Activated CD8-positive, alpha-beta memory T cell treated with anti-CD3 and anti-CD28 coated beads, Interleukin-2, amount 10 ng/mL, durations not matched to agents 7 days and 5 days (primary cell): Measurements from ENCODE around the gene TOM1L2. TPM values are rescaled to one million over a fixed set of nuclear protein-coding genes. Genes with fewer than 3 reads are reported as not detected.
A peak's percentile ranks its signal among the peaks of the same experiment; 100 is the strongest.
"Not testable (repeated sequence)": the region's sequence is repeated elsewhere in the genome, so short reads cannot be mapped to it uniquely, and the experiment has no call there.

Experiments used
- ATAC-seq: fragments of 150-1000 bp; cut with Tn5 transposase; one replicate; pipeline ENCODE4 v1.10.0; 2021; ENCODE audit warnings: moderate library complexity
- CTCF ChIA-PET: fragments of 350-600 bp; sonication (Branson Sonifier 250); formaldehyde crosslinking; loops from one replicate; lab custom pipeline; 2021; ENCODE audit warnings: antibody characterized with exemption; lab: Charles Lee
- DNase-seq: peaks from one replicate; pipeline ENCODE4 v3.0.0-alpha.2; 2020
- H3K27ac Mint-ChIP-seq: one replicate; pipeline ENCODE4 v1.8.0; 2021; ENCODE audit warnings: mild to moderate bottlenecking, mixed read lengths
- H3K27me3 Mint-ChIP-seq: one replicate; pipeline ENCODE4 v1.8.0; 2021; ENCODE audit warnings: mixed read lengths
- H3K36me3 Mint-ChIP-seq: one replicate; pipeline ENCODE4 v1.8.0; 2021; ENCODE audit warnings: mild to moderate bottlenecking, mixed read lengths
- H3K4me1 Mint-ChIP-seq: one replicate; pipeline ENCODE4 v1.8.0; 2021; ENCODE audit warnings: mixed read lengths
- H3K4me3 Mint-ChIP-seq: one replicate; pipeline ENCODE4 v1.8.0; 2021; ENCODE audit warnings: mild to moderate bottlenecking, moderate library complexity, mixed read lengths
- H3K9me3 Mint-ChIP-seq: one replicate; pipeline ENCODE4 v1.8.0; 2022; ENCODE audit warnings: low read depth, mixed read lengths
- total RNA-seq, 2 experiments: library from RNA; stranded (reverse); gene quantifications; one replicate each; pipeline ENCODE4 v1.2.3, GENCODE V29; 2021

Gene TOM1L2
- total RNA-seq, 2 experiments from 2014 or later: 19.8 to 33.0 TPM

DNA sequence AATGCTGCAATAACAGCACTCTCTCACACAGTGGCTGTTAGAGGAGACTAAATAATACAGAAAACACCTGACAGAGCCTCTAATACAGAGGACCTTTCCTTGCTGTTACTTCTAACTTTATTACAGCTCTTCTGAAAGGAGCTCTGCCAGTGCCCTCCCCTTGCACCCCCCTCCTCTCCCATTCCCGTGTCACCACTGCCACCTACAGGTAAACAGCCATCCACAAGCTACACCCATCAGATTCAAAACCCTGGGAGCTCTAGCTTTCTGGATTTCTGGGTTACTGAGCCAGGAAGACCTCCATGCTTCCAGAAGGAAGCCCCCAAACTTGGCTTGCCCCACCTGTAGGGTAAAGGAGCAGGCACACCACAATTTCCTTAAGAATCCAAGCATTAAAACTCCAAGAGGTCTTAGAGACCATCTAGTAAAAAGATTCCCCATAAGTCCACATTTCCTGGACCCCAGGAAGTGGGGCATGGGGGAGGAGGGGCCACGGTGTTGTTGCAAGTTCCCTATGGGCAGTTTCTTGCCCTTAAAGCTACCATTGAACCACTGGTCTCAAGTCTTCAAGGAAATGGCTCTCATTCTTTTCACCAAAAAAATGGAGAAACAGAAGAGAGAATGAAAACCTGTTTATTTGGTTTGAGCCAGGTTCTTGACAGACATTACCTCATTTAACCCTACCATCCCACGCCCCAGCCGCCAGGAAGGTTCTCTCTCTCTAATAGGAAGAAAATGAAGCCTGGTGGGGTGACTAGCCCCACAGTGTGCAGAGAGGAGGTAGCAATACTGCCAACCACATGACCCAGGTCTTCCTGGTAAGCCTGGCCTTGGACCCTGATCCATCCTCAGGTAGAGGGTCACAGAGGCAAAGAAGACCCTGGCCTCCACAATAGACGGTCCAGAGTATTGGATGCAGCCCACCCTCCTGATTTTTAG lies 52.8 kb downstream of the TOM1L2 start:
- H3K4me1 Mint-ChIP-seq: peaks cover 14% of the 10 kb centered on the region
- DNase-seq: peak; percentile 77
- no peak overlapping the region for H3K27ac Mint-ChIP-seq
- H3K9me3 Mint-ChIP-seq: no peaks in the 10 kb centered on the region
- H3K36me3 Mint-ChIP-seq: peaks cover 2% of the 10 kb centered on the region
- H3K4me3 Mint-ChIP-seq: no peak overlapping the region
- H3K27me3 Mint-ChIP-seq: no peaks in the 10 kb centered on the region
- ATAC-seq: peak; percentile 81
- CTCF ChIA-PET: interaction anchor here (0.6 to 1.8 kb wide), 49 partner anchors 8 to 424 kb away, joined by 3 to 12 read pairs (median 4); partner anchors contain the start of genes RAI1 and RASD1

DNA sequence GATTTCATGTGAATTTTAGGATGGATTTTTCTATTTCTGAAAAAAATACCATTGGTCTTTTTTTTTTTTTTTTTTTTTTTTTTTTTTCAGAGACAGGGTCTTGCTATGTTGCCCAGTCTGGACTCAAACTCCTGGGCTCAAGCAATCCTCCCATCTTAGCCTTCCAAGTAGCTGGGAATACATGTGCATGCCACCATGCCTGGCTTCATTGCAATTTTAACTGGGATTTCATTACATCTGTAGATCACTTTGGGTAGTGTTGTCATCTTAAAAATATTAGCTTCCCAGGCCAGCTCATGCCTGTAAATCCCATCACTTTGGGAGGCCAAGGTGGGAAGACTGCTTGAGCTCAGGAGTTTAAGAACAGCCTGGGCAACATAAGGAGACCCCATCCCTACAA lies 54.8 kb downstream of the TOM1L2 start:
- DNase-seq (no peak), ATAC-seq (no peak)
- CTCF ChIA-PET: no interaction called here
- no peaks in the 10 kb centered on the region for H3K27me3 Mint-ChIP-seq
- H3K27ac Mint-ChIP-seq: no peak overlapping the region
- peaks cover 2% of the 10 kb centered on the region for H3K36me3 Mint-ChIP-seq
- H3K9me3 Mint-ChIP-seq: no peaks in the 10 kb centered on the region
- H3K4me3 Mint-ChIP-seq: no peak overlapping the region
- peaks cover 22% of the 10 kb centered on the region for H3K4me1 Mint-ChIP-seq

DNA sequence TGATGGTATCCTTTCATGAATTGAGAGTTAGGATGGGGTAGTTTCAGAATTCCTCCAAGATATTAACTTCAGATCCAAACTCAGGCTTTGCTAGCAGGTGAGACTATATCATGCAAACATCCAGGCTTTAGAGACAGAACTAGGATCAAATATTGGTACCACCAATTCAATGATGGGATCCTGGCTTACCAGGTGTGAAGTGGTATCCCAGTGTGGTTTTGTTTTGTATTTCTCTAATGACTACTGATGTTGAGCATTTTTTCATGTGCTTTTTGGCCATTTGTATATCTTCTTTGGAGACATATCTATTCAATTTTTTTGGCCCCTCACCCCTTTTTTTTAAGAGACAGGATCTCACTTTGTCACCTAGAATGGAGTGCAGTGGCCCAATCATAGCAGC lies 57.0 kb downstream of the TOM1L2 start:
- Mint-ChIP-seq H3K4me1 (peaks cover 17% of the 10 kb centered on the region), H3K9me3 (no peaks in the 10 kb centered on the region), H3K27me3 (no peaks in the 10 kb centered on the region), H3K36me3 (no peaks in the 10 kb centered on the region), H3K27ac (no peak overlapping the region), H3K4me3 (no peak overlapping the region)
- ATAC-seq (no peak), DNase-seq (no peak)
- CTCF ChIA-PET: interaction anchor here (0.8 to 1.5 kb wide), 2 partner anchors 25 to 1046 kb away, joined by 3 read pairs; no protein-coding TSS in a partner anchor

DNA sequence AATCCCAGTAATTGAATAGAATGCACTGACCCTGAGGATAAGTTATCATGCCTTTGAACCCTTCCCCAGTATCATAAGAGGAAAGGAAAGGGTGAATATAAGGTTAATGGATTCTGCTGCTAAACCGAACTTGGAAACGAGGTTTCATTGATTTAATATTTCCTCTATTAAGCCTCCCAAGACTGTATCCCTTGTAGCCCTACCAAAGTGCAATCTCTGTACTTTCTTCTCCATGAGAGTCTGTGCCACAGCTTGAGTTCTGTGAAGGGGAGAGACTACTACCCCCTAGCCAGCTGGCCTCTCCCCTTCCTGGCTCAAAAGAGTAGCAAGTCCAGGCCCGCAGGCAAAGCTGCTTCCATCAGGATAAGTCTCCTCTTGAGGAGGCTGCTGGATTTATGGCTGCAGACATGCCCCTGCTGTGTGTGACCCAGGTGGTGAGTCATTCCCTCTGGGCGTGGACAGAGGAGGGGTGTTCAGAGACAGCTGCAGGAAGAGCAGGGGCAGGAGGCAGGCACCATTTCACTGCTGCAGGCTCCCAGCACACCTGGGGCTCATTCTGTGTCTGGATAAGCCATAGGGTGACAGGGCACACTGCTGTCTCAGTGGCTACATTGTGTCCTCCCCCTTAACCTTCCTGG lies 58.4 kb downstream of the TOM1L2 start:
- Mint-ChIP-seq H3K4me1 (peaks cover 10% of the 10 kb centered on the region), H3K27me3 (no peaks in the 10 kb centered on the region), H3K4me3 (no peak overlapping the region), H3K27ac (no peak overlapping the region), H3K36me3 (no peaks in the 10 kb centered on the region), H3K9me3 (no peaks in the 10 kb centered on the region)
- CTCF ChIA-PET: interaction anchor here (0.8 to 1.5 kb wide), 2 partner anchors 23 to 165 kb away, joined by 3 read pairs; no protein-coding TSS in a partner anchor
- DNase-seq: peak; percentile 73
- peak; percentile 92 for ATAC-seq

DNA sequence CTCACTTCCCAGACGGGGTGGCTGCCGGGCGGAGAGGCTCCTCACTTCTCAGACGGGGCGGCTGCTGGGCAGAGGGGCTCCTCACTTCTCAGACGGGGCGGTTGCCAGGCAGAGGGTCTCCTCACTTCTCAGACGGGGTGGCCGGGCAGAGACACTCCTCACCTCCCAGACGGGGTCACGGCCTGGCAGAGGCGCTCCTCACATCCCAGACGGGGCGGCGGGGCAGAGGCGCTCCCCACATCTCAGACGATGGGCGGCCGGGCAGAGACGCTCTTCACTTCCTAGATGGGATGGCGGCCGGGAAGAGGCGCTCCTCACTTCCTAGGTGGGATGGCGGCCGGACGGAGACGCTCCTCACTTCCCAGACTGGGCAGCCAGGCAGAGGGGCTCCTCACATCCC lies 59.9 kb downstream of the TOM1L2 start:
- DNase-seq, H3K36me3 Mint-ChIP-seq, H3K27me3 Mint-ChIP-seq, H3K9me3 Mint-ChIP-seq, CTCF ChIA-PET, H3K27ac Mint-ChIP-seq, ATAC-seq, H3K4me3 Mint-ChIP-seq: not testable (repeated sequence)
- H3K4me1 Mint-ChIP-seq: peaks cover 10% of the 10 kb centered on the region

DNA sequence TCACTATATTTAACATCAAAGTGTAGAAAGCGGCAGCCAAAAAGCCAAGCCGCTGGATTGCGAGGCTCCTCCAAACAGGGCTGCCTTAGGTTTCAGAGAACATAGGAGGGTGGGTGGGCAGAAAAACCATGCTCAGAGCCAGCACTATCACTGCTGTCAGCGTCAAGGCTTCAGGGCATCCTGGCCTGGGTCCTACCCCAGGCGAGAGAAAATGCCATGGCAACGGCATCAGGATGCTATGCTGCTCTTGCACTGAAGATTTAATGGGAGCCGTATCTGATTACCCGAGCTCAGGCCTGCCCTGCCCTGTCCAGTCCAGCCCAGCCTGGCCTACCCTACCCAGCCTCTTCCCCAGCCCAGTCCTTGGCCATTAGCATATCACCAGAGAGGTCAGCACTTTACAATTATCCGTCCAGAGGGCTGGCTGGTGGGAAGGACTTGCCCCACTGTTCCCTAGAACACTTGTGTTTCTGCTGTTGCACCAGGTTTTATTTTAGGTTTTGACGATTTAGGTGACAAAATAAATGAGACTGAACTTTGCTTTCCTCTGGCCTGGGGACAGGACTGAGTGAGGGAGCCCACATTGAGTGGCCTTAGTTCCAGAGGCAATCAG lies 61.1 kb downstream of the TOM1L2 start:
- DNase-seq (no peak), ATAC-seq (no peak)
- no peak overlapping the region for H3K27ac Mint-ChIP-seq
- no peak overlapping the region for H3K4me3 Mint-ChIP-seq
- H3K9me3 Mint-ChIP-seq: no peaks in the 10 kb centered on the region
- peaks cover 10% of the 10 kb centered on the region for H3K4me1 Mint-ChIP-seq
- CTCF ChIA-PET: interaction anchor here (0.6 kb wide), 1 partner anchor 14 kb away, joined by 3 read pairs; no protein-coding TSS in a partner anchor
- H3K36me3 Mint-ChIP-seq: peaks cover 3% of the 10 kb centered on the region
- H3K27me3 Mint-ChIP-seq: no peaks in the 10 kb centered on the region

DNA sequence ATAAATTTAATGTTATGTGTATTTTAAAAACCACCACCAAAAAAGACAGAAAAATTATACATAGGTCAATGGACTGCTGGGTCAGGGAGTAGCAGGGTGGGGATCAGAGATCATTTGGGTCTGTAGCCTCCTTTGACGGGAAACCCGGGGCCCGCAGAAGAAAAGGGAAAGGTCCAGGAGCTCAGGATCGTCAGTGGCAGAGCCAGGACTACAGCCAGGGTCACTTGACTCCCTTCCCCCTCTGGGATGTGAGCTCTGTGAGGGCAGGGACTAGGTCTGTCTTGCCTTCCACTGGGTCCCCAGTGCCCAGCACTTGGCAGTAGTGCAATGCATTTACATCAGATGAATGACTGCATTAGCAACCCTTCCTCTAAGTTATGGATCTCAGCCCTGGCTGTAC lies 62.1 kb downstream of the TOM1L2 start:
- H3K4me3 Mint-ChIP-seq: no peak overlapping the region
- CTCF ChIA-PET: interaction anchor here (1.1 kb wide), 1 partner anchor 81 kb away, joined by 3 read pairs; no protein-coding TSS in a partner anchor
- H3K4me1 Mint-ChIP-seq: peaks cover 10% of the 10 kb centered on the region
- ATAC-seq (no peak), DNase-seq (no peak)
- peaks cover 3% of the 10 kb centered on the region for H3K36me3 Mint-ChIP-seq
- H3K27me3 Mint-ChIP-seq: no peaks in the 10 kb centered on the region
- no peak overlapping the region for H3K27ac Mint-ChIP-seq
- no peaks in the 10 kb centered on the region for H3K9me3 Mint-ChIP-seq

DNA sequence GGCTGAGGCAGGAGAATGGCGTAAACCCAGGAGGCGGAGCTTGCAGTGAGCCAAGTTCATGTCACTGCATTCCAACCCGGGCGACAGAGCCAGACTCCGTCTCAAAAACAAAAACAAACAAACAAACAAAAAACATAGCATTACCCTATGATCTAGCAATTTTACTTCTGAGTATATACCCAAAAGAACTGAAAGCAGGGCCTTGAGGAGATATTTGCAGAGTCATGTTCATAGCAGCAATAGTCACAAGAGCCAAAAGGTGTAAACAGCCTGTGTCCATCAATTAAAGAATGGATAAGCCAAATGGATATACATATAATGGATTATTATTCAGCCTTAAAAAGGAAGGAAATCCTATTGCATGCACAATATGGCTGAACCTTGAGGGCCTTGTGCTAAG lies 63.1 kb downstream of the TOM1L2 start:
- Mint-ChIP-seq H3K4me1 (peaks cover 5% of the 10 kb centered on the region), H3K27ac (no peak overlapping the region), H3K4me3 (no peak overlapping the region), H3K36me3 (peaks cover 3% of the 10 kb centered on the region), H3K9me3 (no peaks in the 10 kb centered on the region), H3K27me3 (no peaks in the 10 kb centered on the region)
- CTCF ChIA-PET: interaction anchor here (1.8 kb wide), 1 partner anchor 16 kb away, joined by 3 read pairs; no protein-coding TSS in a partner anchor
- ATAC-seq (no peak), DNase-seq (no peak)

DNA sequence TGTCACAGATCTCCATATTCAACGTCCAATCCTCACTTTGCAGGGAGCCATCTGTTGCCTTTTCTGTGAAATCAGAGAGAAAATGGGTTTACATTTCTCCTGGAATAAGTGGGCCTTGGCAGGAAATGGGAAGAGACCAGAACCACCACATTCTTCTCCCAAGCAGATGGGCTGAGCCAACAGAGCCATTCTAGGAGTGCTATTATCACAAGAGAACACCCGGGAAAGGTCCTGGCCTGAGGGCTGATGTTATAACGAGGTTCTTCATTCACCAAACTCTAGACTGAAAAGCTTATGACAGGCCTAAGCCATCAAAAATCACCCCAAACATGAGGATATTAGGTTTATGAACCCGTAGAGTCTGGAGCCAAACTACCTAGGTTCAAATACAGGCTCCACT lies 64.7 kb downstream of the TOM1L2 start:
- CTCF ChIA-PET: interaction anchor here (1.5 to 1.8 kb wide), 2 partner anchors 17 to 18 kb away, joined by 3 read pairs; no protein-coding TSS in a partner anchor
- H3K9me3 Mint-ChIP-seq: no peaks in the 10 kb centered on the region
- no peaks in the 10 kb centered on the region for H3K27me3 Mint-ChIP-seq
- no peak overlapping the region for H3K27ac Mint-ChIP-seq
- H3K4me3 Mint-ChIP-seq: no peak overlapping the region
- peaks cover 3% of the 10 kb centered on the region for H3K36me3 Mint-ChIP-seq
- H3K4me1 Mint-ChIP-seq: no peaks in the 10 kb centered on the region
- ATAC-seq (no peak), DNase-seq (no peak)

DNA sequence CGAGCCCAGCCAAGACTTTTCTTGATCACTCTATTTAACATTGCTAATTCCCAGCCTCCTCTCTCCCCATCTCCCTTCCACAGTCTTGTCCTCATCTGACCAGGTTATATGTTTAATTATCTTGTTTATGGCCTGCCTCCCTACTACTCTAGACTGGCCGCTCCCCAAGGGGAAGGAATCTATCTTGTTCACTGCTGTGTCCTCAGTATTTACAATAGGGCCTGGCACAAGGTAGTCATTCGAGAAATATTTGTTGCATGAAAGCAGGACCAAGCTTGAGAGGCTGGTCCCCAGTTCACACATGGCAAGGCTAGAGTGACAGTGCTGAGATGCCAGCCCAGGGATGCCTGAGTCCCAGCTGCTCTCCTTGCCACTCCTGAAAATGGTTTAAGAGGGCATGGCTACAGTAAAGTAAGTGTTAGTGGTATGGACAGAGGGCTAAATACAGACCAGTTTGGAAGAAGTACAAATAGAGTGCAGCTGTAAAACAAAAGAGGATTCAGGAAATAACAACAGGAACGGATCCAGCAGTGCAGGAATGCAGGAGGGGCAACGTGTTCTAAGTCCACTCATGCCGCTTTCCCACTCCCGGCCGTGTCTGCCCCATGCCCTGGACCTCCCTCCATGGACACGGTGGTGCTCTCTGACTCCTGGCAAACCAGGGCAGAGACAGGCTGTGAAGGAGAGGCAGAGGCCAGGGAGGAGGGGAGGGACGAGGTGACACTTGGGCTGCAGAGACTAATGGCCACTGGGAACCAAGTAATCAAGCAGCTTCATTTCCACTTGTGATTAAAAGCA lies 65.6 kb downstream of the TOM1L2 start:
- Mint-ChIP-seq H3K4me3 (no peak overlapping the region), H3K4me1 (no peaks in the 10 kb centered on the region), H3K27ac (no peak overlapping the region), H3K27me3 (no peaks in the 10 kb centered on the region), H3K36me3 (peaks cover 3% of the 10 kb centered on the region), H3K9me3 (no peaks in the 10 kb centered on the region)
- CTCF ChIA-PET: interaction anchor here (1.5 kb wide), 1 partner anchor 17 kb away, joined by 3 read pairs; no protein-coding TSS in a partner anchor
- DNase-seq (no peak), ATAC-seq (no peak)

DNA sequence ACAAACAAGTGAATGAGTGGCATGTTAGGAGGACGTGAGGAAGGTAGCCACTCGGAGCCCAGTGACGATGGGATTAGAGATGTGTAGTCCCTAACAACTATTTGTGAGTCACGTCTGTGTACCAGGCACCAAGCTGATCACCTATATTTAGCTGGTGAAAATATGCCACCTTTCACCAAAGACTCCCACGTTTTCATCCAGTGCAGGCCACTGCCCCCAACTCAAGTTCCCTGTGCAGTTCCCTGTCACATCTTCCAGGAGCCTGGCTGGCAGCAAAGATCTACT lies 67.2 kb downstream of the TOM1L2 start:
- DNase-seq: no peak
- CTCF ChIA-PET: interaction anchor here (0.6 to 1.5 kb wide), 2 partner anchors 14 to 1586 kb away, joined by 3 to 4 read pairs; no protein-coding TSS in a partner anchor

DNA sequence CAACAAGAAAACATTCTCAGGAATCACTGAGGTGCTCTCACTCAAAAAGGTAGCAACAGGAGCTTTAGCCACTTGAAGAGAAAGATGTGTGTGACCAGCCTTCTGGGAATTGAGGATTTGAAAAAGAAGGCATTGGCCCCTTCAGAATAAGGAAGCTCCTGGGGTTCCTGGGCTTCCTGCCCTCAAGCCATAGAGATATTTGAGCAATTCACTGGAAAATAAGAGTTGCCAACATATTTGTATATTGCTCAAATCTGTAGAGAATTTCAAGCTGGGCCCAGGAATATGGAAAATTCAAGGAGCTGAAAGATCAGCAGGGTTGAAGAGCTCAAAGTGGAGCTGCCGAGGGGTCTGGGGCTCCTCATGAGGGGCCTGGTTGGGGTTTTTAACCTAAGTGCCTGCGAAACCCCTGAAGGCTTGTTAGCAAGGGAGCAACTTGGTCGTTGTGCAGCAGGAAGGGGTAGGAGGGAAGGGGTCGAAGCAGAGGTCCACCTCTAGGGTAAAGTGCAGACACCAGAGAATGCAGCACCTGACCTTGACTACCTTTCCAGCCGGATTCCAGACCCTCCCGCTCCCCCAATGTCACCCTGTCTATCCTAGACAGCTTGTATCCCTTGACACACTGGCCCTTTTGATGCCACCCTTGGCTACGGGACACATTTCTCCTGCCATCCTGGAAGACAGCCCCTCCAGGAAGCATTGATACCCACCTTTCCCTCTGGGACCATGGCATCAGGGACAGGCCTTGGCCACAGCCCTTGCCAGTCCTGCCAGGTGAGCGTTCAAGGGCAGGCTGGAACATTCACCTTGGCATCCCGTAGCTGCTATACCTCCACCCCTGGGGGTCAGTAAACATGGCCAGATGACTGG lies 67.8 kb downstream of the TOM1L2 start:
- ATAC-seq (no peak), DNase-seq (no peak)
- Mint-ChIP-seq H3K9me3 (no peaks in the 10 kb centered on the region), H3K4me3 (no peak overlapping the region), H3K36me3 (peaks cover 3% of the 10 kb centered on the region), H3K27ac (no peak overlapping the region), H3K4me1 (no peaks in the 10 kb centered on the region), H3K27me3 (no peaks in the 10 kb centered on the region)
- CTCF ChIA-PET: interaction anchor here (1.5 kb wide), 1 partner anchor 15 kb away, joined by 4 read pairs; no protein-coding TSS in a partner anchor

More for the DNA sequence above, 67.2 kb downstream of the TOM1L2 start:
- Mint-ChIP-seq H3K36me3 (peaks cover 3% of the 10 kb centered on the region), H3K4me1 (no peaks in the 10 kb centered on the region), H3K9me3 (no peaks in the 10 kb centered on the region), H3K27me3 (no peaks in the 10 kb centered on the region), H3K27ac (no peak overlapping the region), H3K4me3 (no peak overlapping the region)
- ATAC-seq: no peak
